Liver (tissue), 9 donors: ENCODE data around the gene P3H1. TPM values are rescaled to one million over a fixed set of nuclear protein-coding genes. Genes with fewer than 3 reads are reported as not detected.

ENCODE experiments used
- DNase-seq: peaks from one replicate; pipeline ENCODE4 v3.0.0-alpha.2; 2017; ENCODE audit warnings: low spot score
- H3K27ac ChIP-seq, 2 donors: one replicate each; pipeline ENCODE4 v1.7.0; 2013; ENCODE audit warnings: inconsistent platforms in 2 of 2, low read length in 2 of 2, control low read depth in 1 of 2, low read depth in 1 of 2, mild to moderate bottlenecking in 1 of 2
- H3K27me3 ChIP-seq, 4 donors: one replicate each; pipeline versions ENCODE4 v1.6.1 to v1.7.0; 2013; ENCODE audit warnings: low read length in 3 of 4, inconsistent platforms in 1 of 4, mild to moderate bottlenecking in 1 of 4, moderate library complexity in 1 of 4; ENCODE audit not compliant: control insufficient read depth in 4 of 4, insufficient read depth in 4 of 4
- H3K36me3 ChIP-seq, 4 donors: one replicate each; pipeline versions ENCODE4 v1.6.1 to v1.7.0; 2013; ENCODE audit warnings: low read length in 3 of 4, mild to moderate bottlenecking in 3 of 4, low read depth in 1 of 4, moderate library complexity in 1 of 4; ENCODE audit not compliant: control insufficient read depth in 4 of 4, insufficient read depth in 3 of 4
- H3K4me1 ChIP-seq, 4 donors: one replicate each; pipeline versions ENCODE4 v1.6.1 to v1.7.0; 2013; ENCODE audit warnings: low read length in 3 of 4, mild to moderate bottlenecking in 3 of 4, moderate library complexity in 1 of 4; ENCODE audit not compliant: control insufficient read depth in 4 of 4, insufficient read depth in 4 of 4
- H3K4me3 ChIP-seq, 3 donors: one replicate each; pipeline versions ENCODE4 v1.6.1 to v1.7.0; 2013; ENCODE audit warnings: low read length in 3 of 3, control low read depth in 1 of 3, low read depth in 1 of 3, mild to moderate bottlenecking in 1 of 3
- H3K9ac ChIP-seq, 2 donors: one replicate each; pipeline ENCODE4 v1.7.0; 2013; ENCODE audit warnings: low read length in 2 of 2, mild to moderate bottlenecking in 2 of 2, moderate library complexity in 2 of 2, control low read depth in 1 of 2, low read depth in 1 of 2
- H3K9me3 ChIP-seq, 4 donors: one replicate each; pipeline versions ENCODE4 v1.6.1 to v1.7.0; 2013; ENCODE audit warnings: low read length in 3 of 4; ENCODE audit not compliant: control insufficient read depth in 4 of 4
- FOXA1 ChIP-seq: IDR thresholded peaks from 2 replicates; pipeline ENCODE4 v1.6.1; 2016; ENCODE audit warnings: antibody characterized with exemption
- FOXA2 ChIP-seq: IDR thresholded peaks from 2 replicates; pipeline ENCODE4 v1.6.1; 2016; ENCODE audit warnings: antibody characterized with exemption
- HNF4A ChIP-seq, 2 donors: conservative IDR thresholded peaks; 2 replicates each; pipeline ENCODE4 v1.6.1; 2016; ENCODE audit warnings: antibody characterized with exemption in 2 of 2, mild to moderate bottlenecking in 2 of 2
- HNF4G ChIP-seq: IDR thresholded peaks from 2 replicates; pipeline ENCODE4 v1.6.1; 2016; ENCODE audit warnings: antibody characterized with exemption
- JUND ChIP-seq, 2 donors: IDR thresholded peaks; 2 replicates each; pipeline ENCODE4 v1.6.1; 2016; ENCODE audit warnings: antibody characterized with exemption in 2 of 2
- NR2F2 ChIP-seq: IDR thresholded peaks from 2 replicates; pipeline ENCODE4 v1.6.1; 2016; ENCODE audit warnings: antibody characterized with exemption
- RAD21 ChIP-seq, 2 donors: IDR thresholded peaks; 2 replicates each; pipeline ENCODE4 v1.6.1; 2016; ENCODE audit warnings: antibody characterized with exemption in 2 of 2, mild to moderate bottlenecking in 2 of 2
- RXRA ChIP-seq, 2 donors: IDR thresholded peaks; 2 replicates each; pipeline ENCODE4 v1.6.1; 2017 to 2018; ENCODE audit warnings: antibody characterized with exemption in 2 of 2, mild to moderate bottlenecking in 1 of 2
- SP1 ChIP-seq: IDR thresholded peaks from 2 replicates; pipeline ENCODE4 v1.6.1; 2018; ENCODE audit warnings: antibody characterized with exemption, mild to moderate bottlenecking
- TAF1 ChIP-seq: conservative IDR thresholded peaks from 2 replicates; pipeline ENCODE4 v1.6.1; 2016; ENCODE audit warnings: antibody characterized with exemption, mild to moderate bottlenecking
- YY1 ChIP-seq: IDR thresholded peaks from 2 replicates; pipeline ENCODE4 v1.6.1; 2016; ENCODE audit warnings: antibody characterized with exemption, mild to moderate bottlenecking
- WGBS: extraction: QIAGEN DNeasy Blood & Tissue Kit; methylation state at CpG from one replicate; pipeline ENCODE4 v1.1.7; 2013; 5-methylcytosine and 5-hydroxymethylcytosine counted together
- polyA plus RNA-seq, 2 donors: library from polyadenylated mRNA; stranded (reverse) in 1 of 2; unstranded in 1 of 2; fragments of 200-250 nt in 1 of 2; fragments of >200 nt in 1 of 2; fragmentation: Nextera tagmentation in 1 of 2; extraction: Ambion mirVana in 1 of 2; gene quantifications; one replicate each; pipeline versions ENCODE4 v1.2.1 to v1.2.3, GENCODE V29; 2013 to 2015
- total RNA-seq, 2 donors: library from RNA; depleted of rRNA; stranded (reverse); fragments of >200 nt; gene quantifications; one replicate each; pipeline ENCODE4 v1.2.3, GENCODE V29; 2014
- TF ChIP-seq, protein P1 (sequence below): IDR thresholded peaks from 2 replicates; pipeline ENCODE4 v1.6.1; 2016; ENCODE audit warnings: antibody characterized with exemption, mild to moderate bottlenecking
- TF ChIP-seq, protein P2 (sequence below): IDR thresholded peaks from 2 replicates; pipeline ENCODE4 v1.6.1; 2016; ENCODE audit warnings: antibody characterized with exemption
- TF ChIP-seq, protein P3 (sequence below): fragments of 150-350 bp; IDR thresholded peaks from 2 replicates; pipeline ENCODE4 v1.5.1; 2017; ENCODE audit warnings: improper control_type of control experiment, low read depth, low read length; ENCODE audit not compliant: missing input control
- TF ChIP-seq, protein P4 (sequence below): IDR thresholded peaks from 2 replicates; pipeline ENCODE4 v1.6.1; 2016; ENCODE audit warnings: antibody characterized with exemption
- TF ChIP-seq, protein P5 (sequence below): IDR thresholded peaks from 2 replicates; pipeline ENCODE4 v1.6.1; 2016; ENCODE audit warnings: antibody characterized with exemption
- donor health status: healthy.
- donor health status: healthy.
- donor health status: healthy.
- donor health status: healthy.
- donor health status: healthy.

P3H1 gene
- total and polyA plus RNA-seq, 4 donors: 14.9 to 28.0 (median 22.7) TPM

DNA sequence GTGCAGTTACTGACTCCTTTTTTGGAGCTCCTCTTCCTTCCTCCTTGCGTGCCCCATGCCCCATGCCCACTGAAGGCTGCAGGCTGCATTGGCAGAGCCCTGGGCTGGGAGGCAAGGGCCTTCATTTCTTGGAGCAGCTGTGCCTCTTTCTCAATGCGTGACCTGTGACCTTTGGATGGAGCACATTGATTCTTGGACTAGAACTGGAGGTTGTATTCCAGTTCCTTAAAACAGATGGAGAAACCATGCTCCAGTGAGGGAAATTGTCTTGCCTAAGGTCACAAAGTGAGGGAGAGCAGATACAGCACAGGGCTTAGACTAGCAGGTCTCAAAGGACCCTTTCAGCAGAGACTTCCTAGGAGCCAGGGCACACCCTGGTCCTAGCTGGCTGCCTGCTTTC, 27.0 kb upstream of the P3H1 start:
- no peaks in the 10 kb centered on the region for H3K9me3 ChIP-seq
- H3K36me3 ChIP-seq: no peaks in the 10 kb centered on the region
- H3K27ac ChIP-seq: no peak overlapping the region
- H3K9ac ChIP-seq: no peak overlapping the region
- DNase-seq: no peak
- no peaks in the 10 kb centered on the region for H3K4me1 ChIP-seq
- 90% methylated on average over 2 of the region's 2 CpGs for WGBS
- TF ChIP-seq, protein P1, sequence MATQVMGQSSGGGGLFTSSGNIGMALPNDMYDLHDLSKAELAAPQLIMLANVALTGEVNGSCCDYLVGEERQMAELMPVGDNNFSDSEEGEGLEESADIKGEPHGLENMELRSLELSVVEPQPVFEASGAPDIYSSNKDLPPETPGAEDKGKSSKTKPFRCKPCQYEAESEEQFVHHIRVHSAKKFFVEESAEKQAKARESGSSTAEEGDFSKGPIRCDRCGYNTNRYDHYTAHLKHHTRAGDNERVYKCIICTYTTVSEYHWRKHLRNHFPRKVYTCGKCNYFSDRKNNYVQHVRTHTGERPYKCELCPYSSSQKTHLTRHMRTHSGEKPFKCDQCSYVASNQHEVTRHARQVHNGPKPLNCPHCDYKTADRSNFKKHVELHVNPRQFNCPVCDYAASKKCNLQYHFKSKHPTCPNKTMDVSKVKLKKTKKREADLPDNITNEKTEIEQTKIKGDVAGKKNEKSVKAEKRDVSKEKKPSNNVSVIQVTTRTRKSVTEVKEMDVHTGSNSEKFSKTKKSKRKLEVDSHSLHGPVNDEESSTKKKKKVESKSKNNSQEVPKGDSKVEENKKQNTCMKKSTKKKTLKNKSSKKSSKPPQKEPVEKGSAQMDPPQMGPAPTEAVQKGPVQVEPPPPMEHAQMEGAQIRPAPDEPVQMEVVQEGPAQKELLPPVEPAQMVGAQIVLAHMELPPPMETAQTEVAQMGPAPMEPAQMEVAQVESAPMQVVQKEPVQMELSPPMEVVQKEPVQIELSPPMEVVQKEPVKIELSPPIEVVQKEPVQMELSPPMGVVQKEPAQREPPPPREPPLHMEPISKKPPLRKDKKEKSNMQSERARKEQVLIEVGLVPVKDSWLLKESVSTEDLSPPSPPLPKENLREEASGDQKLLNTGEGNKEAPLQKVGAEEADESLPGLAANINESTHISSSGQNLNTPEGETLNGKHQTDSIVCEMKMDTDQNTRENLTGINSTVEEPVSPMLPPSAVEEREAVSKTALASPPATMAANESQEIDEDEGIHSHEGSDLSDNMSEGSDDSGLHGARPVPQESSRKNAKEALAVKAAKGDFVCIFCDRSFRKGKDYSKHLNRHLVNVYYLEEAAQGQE: no peak
- TF ChIP-seq RAD21 (IDR thresholded peaks at IDR 0.05) (no peak), FOXA2 (no peak), HNF4A (conservative IDR thresholded peaks at IDR 0.05) (no peak), RXRA (IDR thresholded peaks at IDR 0.05) (no peak), YY1 (no peak), SP1 (no peak), TAF1 (no peak), JUND (IDR thresholded peaks at IDR 0.05) (no peak), NR2F2 (no peak), HNF4G (no peak)
- TF ChIP-seq, protein P2, sequence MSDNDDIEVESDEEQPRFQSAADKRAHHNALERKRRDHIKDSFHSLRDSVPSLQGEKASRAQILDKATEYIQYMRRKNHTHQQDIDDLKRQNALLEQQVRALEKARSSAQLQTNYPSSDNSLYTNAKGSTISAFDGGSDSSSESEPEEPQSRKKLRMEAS: no peak
- TF ChIP-seq, protein P3, sequence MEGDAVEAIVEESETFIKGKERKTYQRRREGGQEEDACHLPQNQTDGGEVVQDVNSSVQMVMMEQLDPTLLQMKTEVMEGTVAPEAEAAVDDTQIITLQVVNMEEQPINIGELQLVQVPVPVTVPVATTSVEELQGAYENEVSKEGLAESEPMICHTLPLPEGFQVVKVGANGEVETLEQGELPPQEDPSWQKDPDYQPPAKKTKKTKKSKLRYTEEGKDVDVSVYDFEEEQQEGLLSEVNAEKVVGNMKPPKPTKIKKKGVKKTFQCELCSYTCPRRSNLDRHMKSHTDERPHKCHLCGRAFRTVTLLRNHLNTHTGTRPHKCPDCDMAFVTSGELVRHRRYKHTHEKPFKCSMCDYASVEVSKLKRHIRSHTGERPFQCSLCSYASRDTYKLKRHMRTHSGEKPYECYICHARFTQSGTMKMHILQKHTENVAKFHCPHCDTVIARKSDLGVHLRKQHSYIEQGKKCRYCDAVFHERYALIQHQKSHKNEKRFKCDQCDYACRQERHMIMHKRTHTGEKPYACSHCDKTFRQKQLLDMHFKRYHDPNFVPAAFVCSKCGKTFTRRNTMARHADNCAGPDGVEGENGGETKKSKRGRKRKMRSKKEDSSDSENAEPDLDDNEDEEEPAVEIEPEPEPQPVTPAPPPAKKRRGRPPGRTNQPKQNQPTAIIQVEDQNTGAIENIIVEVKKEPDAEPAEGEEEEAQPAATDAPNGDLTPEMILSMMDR: no peak
- TF ChIP-seq, protein P4, sequence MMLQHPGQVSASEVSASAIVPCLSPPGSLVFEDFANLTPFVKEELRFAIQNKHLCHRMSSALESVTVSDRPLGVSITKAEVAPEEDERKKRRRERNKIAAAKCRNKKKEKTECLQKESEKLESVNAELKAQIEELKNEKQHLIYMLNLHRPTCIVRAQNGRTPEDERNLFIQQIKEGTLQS: no peak
- H3K4me3 ChIP-seq: no peak overlapping the region
- H3K27me3 ChIP-seq: no peaks in the 10 kb centered on the region

DNA sequence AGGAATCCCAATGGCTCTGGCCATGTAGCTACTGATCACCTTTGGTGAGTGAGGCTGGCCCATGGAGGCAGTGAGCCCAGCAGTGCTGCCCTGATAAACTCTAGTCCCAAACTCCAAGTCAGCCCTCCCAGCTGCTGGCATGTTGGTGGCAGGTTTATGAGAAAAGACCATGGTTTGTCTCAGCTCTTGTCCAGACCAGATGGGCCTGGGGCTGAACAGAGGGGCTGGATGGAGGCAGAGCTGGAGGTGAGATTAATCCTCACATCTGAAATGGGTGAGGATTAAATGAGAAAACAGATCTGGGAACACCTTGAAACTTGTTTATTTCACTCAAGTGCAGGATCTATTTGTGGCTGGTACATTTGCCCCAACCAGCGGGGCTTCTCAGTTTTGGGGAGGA, 21.2 kb upstream of the P3H1 start:
- peaks cover 0 to 10% (median 2%) of the 10 kb centered on the region in 4 donors for H3K4me1 ChIP-seq
- H3K27ac ChIP-seq: no peak overlapping the region
- DNase-seq: no peak
- no peak overlapping the region for H3K4me3 ChIP-seq
- no peak overlapping the region for H3K9ac ChIP-seq
- 98% methylated on average over 1 of the region's 1 CpG for WGBS
- H3K9me3 ChIP-seq: no peaks in the 10 kb centered on the region
- H3K36me3 ChIP-seq: peaks cover 0 to 4% (median 1%) of the 10 kb centered on the region in 4 donors
- H3K27me3 ChIP-seq: no peaks in the 10 kb centered on the region
- TF ChIP-seq, protein P5, sequence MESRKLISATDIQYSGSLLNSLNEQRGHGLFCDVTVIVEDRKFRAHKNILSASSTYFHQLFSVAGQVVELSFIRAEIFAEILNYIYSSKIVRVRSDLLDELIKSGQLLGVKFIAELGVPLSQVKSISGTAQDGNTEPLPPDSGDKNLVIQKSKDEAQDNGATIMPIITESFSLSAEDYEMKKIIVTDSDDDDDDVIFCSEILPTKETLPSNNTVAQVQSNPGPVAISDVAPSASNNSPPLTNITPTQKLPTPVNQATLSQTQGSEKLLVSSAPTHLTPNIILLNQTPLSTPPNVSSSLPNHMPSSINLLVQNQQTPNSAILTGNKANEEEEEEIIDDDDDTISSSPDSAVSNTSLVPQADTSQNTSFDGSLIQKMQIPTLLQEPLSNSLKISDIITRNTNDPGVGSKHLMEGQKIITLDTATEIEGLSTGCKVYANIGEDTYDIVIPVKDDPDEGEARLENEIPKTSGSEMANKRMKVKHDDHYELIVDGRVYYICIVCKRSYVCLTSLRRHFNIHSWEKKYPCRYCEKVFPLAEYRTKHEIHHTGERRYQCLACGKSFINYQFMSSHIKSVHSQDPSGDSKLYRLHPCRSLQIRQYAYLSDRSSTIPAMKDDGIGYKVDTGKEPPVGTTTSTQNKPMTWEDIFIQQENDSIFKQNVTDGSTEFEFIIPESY: no peak
- TF ChIP-seq, protein P2: no peak
- no peak for TF ChIP-seq TAF1
- TF ChIP-seq RAD21 (IDR thresholded peaks at IDR 0.05): no peak
- TF ChIP-seq FOXA1: no peak
- TF ChIP-seq, protein P3: no peak
- TF ChIP-seq YY1: no peak
